DND-41 (cell line): ENCODE measurements around the gene GMEB2.
"Not testable (repeated sequence)": the region's sequence is repeated elsewhere in the genome, so short reads cannot be mapped to it uniquely, and the experiment has no call there.

ENCODE experiments used
- ATAC-seq: fragments of 200-7000 bp; cut with Tn5 transposase; 3 replicates; pipeline ENCODE4 v1.9.1; 2021; ENCODE audit warnings: low read depth; ENCODE audit not compliant: insufficient read depth
- DNase-seq: peaks from one replicate; pipeline ENCODE4 v3.0.0-alpha.2; 2020
- H2AFZ ChIP-seq: 2 replicates; pipeline ENCODE4 v1.6.0; 2012; ENCODE audit warnings: low read depth, low read length
- H3K27ac ChIP-seq: 2 replicates; pipeline ENCODE4 v1.5.1; 2012; ENCODE audit warnings: low read length, inconsistent platforms
- H3K27me3 ChIP-seq: fragments of 200-600 bp; sonication (generic); 2 replicates; pipeline ENCODE4 v1.6.0; 2012; ENCODE audit warnings: low read length, mild to moderate bottlenecking, inconsistent platforms; ENCODE audit not compliant: insufficient read depth, poor library complexity
- H3K36me3 ChIP-seq: 2 replicates; pipeline ENCODE4 v1.5.1; 2012; ENCODE audit warnings: low read length, inconsistent platforms; ENCODE audit not compliant: insufficient read depth
- H3K4me1 ChIP-seq: 2 replicates; pipeline ENCODE4 v1.5.1; 2012; ENCODE audit warnings: mild to moderate bottlenecking, low read length; ENCODE audit not compliant: insufficient read depth
- H3K4me2 ChIP-seq: 2 replicates; pipeline ENCODE4 v1.6.0; 2012; ENCODE audit warnings: mild to moderate bottlenecking, moderate library complexity, low read length, inconsistent platforms; ENCODE audit not compliant: insufficient read depth
- H3K4me3 ChIP-seq, 2 experiments: fragments of 200-600 bp in 1 of 2; shearing (Covaris generic) in 1 of 2; 2 replicates each; pipeline ENCODE4 v1.5.1; 2012 to 2016; ENCODE audit warnings: inconsistent platforms in 2 of 2, low read length in 2 of 2, mild to moderate bottlenecking in 2 of 2, low read depth in 1 of 2, moderate library complexity in 1 of 2
- H3K79me2 ChIP-seq: 2 replicates; pipeline ENCODE4 v1.6.0; 2012; ENCODE audit warnings: low read length, inconsistent platforms; ENCODE audit not compliant: insufficient read depth
- H3K9ac ChIP-seq: 2 replicates; pipeline ENCODE4 v1.6.0; 2012; ENCODE audit warnings: low read depth, mild to moderate bottlenecking, inconsistent platforms, low read length, moderate library complexity
- H3K9me3 ChIP-seq: 2 replicates; pipeline ENCODE4 v1.5.1; 2012; ENCODE audit warnings: low read length, moderate library complexity, mild to moderate bottlenecking, inconsistent platforms; ENCODE audit not compliant: insufficient read depth, severe bottlenecking
- H4K20me1 ChIP-seq: 2 replicates; pipeline ENCODE4 v1.6.0; 2012; ENCODE audit warnings: low read length; ENCODE audit not compliant: insufficient read depth
- EZH2 ChIP-seq: IDR thresholded peaks from 3 replicates; pipeline ENCODE4 v1.6.1; 2012; ENCODE audit warnings: borderline replicate concordance, low read depth, mild to moderate bottlenecking, moderate library complexity, low read length, inconsistent platforms; ENCODE audit not compliant: severe bottlenecking
- TF ChIP-seq, protein P1 (sequence below): IDR thresholded peaks from 2 replicates; pipeline ENCODE4 v1.5.1; 2012; ENCODE audit warnings: borderline replicate concordance, low read length, moderate library complexity, mild to moderate bottlenecking; ENCODE audit not compliant: poor library complexity, severe bottlenecking; ENCODE audit errors: extremely low read depth

The GMEB2 gene

GRCh38 chr20:63641792-63642523 is 15.1 kb upstream of the GMEB2 start:
- no peaks in the 10 kb centered on the region for H3K9me3 ChIP-seq
- H3K9ac ChIP-seq = no peak overlapping the region
- no peak overlapping the region for H3K27ac ChIP-seq
- peaks cover 18% of the 10 kb centered on the region for H3K36me3 ChIP-seq
- H4K20me1 ChIP-seq = peaks cover 22% of the 10 kb centered on the region
- H3K79me2 ChIP-seq = peaks cover 12% of the 10 kb centered on the region
- H2AFZ ChIP-seq = no peak overlapping the region
- no peaks in the 10 kb centered on the region for H3K27me3 ChIP-seq
- TF ChIP-seq EZH2 = no peak
- TF ChIP-seq, protein P1, sequence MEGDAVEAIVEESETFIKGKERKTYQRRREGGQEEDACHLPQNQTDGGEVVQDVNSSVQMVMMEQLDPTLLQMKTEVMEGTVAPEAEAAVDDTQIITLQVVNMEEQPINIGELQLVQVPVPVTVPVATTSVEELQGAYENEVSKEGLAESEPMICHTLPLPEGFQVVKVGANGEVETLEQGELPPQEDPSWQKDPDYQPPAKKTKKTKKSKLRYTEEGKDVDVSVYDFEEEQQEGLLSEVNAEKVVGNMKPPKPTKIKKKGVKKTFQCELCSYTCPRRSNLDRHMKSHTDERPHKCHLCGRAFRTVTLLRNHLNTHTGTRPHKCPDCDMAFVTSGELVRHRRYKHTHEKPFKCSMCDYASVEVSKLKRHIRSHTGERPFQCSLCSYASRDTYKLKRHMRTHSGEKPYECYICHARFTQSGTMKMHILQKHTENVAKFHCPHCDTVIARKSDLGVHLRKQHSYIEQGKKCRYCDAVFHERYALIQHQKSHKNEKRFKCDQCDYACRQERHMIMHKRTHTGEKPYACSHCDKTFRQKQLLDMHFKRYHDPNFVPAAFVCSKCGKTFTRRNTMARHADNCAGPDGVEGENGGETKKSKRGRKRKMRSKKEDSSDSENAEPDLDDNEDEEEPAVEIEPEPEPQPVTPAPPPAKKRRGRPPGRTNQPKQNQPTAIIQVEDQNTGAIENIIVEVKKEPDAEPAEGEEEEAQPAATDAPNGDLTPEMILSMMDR = no peak
- H3K4me3 ChIP-seq = no peak overlapping the region
- peaks cover 11% of the 10 kb centered on the region for H3K4me1 ChIP-seq
- peak; percentile 45 for DNase-seq
- no peak overlapping the region for H3K4me2 ChIP-seq
- no peak for ATAC-seq

DNA sequence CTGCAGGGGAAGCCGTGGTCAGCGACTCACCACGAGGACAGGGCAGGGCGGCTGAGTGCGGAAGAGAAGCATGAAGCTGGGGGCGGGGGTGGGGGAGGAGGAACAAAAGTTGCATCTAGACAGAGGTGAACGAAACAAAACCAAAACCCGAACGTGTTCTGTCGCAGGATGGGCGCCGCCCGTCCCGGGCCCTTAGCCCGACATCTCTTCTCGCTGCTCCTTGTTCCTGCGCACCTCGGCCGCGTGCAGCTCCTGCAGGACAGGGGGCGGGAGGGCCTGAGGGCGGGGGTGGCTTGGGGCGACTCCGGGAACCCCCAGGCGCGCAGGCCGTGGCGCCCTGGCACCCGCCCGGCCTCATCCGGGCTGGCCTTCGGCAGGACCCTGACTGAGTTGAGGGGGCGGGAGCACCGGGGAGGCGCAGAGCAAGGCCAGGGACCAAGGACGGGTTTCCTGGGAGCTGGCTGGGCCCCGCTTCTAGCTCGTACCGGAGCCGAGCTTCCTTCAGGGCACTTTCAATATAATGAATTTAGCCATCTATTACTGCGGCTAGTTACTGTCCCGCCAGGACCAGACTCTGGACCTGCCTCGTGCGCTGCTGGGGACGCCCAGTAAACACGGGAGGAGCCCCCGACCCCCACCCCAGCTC is 14.4 kb upstream of the GMEB2 start:
- Histone ChIP-seq H2AFZ (no peak overlapping the region), H3K9me3 (no peaks in the 10 kb centered on the region), H3K4me3 (no peak overlapping the region), H3K36me3 (peaks cover 15% of the 10 kb centered on the region), H3K27ac (no peak overlapping the region), H3K9ac (no peak overlapping the region), H3K4me1 (peaks cover 17% of the 10 kb centered on the region), H3K79me2 (peaks cover 6% of the 10 kb centered on the region), H4K20me1 (peaks cover 16% of the 10 kb centered on the region), H3K4me2 (no peak overlapping the region), H3K27me3 (no peaks in the 10 kb centered on the region)
- TF ChIP-seq EZH2 = no peak
- TF ChIP-seq, protein P1 = no peak
- DNase-seq (no peak), ATAC-seq (no peak)

GRCh38 chr20:63640686-63641085 is 13.8 kb upstream of the GMEB2 start:
- H3K9ac ChIP-seq, H3K4me3 ChIP-seq, H3K27me3 ChIP-seq, DNase-seq, ATAC-seq, H3K79me2 ChIP-seq, H2AFZ ChIP-seq, H3K4me2 ChIP-seq, H3K27ac ChIP-seq, H3K9me3 ChIP-seq: not testable (repeated sequence)
- Histone ChIP-seq H4K20me1 (peaks cover 17% of the 10 kb centered on the region), H3K36me3 (peaks cover 11% of the 10 kb centered on the region), H3K4me1 (peaks cover 20% of the 10 kb centered on the region)

- ATAC-seq (no peak), DNase-seq (no peak)
- Histone ChIP-seq H3K27ac (no peak overlapping the region), H3K4me3 (no peak overlapping the region), H3K9me3 (no peaks in the 10 kb centered on the region), H3K79me2 (no peaks in the 10 kb centered on the region; the same call in none of the 2 replicates), H3K4me1 (peaks cover 26% of the 10 kb centered on the region), H3K9ac (no peak overlapping the region), H3K27me3 (no peaks in the 10 kb centered on the region), H4K20me1 (peaks cover 20% of the 10 kb centered on the region), H2AFZ (no peak overlapping the region), H3K36me3 (peaks cover 11% of the 10 kb centered on the region), H3K4me2 (no peak overlapping the region)
- TF ChIP-seq EZH2 = no peak
- TF ChIP-seq, protein P1 = no peak
Measured at GRCh38 chr20:63640086-63640485, 13.2 kb upstream of the GMEB2 start.
